ENCODE results near the gene SRGAP3.
A peak's percentile ranks its signal among the peaks of the same experiment; 100 is the strongest.

The SRGAP3 gene

GRCh38 chr3:9036404-9037131 lies 212.9 kb downstream of the SRGAP3 start:
- TF ChIP-seq ZBTB7A (IDR thresholded peaks at IDR 0.05; ENCODE audit: low read depth) (no peak), TEAD4 (IDR thresholded peaks at IDR 0.05) (no peak), EP300 (IDR thresholded peaks at IDR 0.05; ENCODE audit: borderline replicate concordance) (no peak), RAD21 (IDR thresholded peaks at IDR 0.05; ENCODE audit: low read depth) (no peak), TAF1 (IDR thresholded peaks at IDR 0.05; ENCODE audit: low read depth) (no peak), FOXM1 (IDR thresholded peaks at IDR 0.05; ENCODE audit: borderline replicate concordance, low read depth) (no peak)
- TF ChIP-seq, protein P1, sequence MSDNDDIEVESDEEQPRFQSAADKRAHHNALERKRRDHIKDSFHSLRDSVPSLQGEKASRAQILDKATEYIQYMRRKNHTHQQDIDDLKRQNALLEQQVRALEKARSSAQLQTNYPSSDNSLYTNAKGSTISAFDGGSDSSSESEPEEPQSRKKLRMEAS (IDR thresholded peaks at IDR 0.05): no peak

DNA sequence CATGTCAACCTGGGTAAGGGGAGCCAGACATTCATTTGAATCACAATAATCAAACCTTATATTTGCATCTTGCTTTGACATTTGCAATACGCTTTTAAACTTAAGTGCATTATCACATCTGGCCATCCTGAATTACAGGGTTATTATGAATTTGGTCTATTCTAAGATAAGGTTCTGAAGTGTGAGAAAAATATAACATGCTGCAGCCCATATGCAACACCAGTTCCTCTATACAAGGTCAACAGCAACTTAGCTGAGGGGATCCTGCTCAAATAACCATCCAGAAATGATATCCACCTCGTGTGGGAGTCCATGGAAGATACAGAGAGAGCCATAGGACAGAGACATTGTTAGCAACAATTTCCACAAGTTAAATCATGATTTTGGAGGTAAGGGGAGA lies 213.5 kb downstream of the SRGAP3 start:
- no peak for TF ChIP-seq EGR1 (IDR thresholded peaks at IDR 0.05)
- no peak for TF ChIP-seq RAD21 (IDR thresholded peaks at IDR 0.05; ENCODE audit: low read depth)
- TF ChIP-seq CEBPB (IDR thresholded peaks at IDR 0.05): no peak
- no peak for TF ChIP-seq FOXM1 (IDR thresholded peaks at IDR 0.05; ENCODE audit: borderline replicate concordance, low read depth)
- TF ChIP-seq REST (IDR thresholded peaks at IDR 0.05; ENCODE audit: low read depth): no peak
- TF ChIP-seq YY1 (IDR thresholded peaks at IDR 0.05; ENCODE audit: low read depth): no peak
- TF ChIP-seq EP300 (IDR thresholded peaks at IDR 0.05; ENCODE audit: borderline replicate concordance): no peak
- TF ChIP-seq, protein P1 (IDR thresholded peaks at IDR 0.05): no peak
- no peak for TF ChIP-seq CREB1 (IDR thresholded peaks at IDR 0.05; ENCODE audit: low read depth)
- TF ChIP-seq, protein P2, sequence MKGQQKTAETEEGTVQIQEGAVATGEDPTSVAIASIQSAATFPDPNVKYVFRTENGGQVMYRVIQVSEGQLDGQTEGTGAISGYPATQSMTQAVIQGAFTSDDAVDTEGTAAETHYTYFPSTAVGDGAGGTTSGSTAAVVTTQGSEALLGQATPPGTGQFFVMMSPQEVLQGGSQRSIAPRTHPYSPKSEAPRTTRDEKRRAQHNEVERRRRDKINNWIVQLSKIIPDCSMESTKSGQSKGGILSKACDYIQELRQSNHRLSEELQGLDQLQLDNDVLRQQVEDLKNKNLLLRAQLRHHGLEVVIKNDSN (IDR thresholded peaks at IDR 0.05): no peak
- TF ChIP-seq TAF1 (IDR thresholded peaks at IDR 0.05; ENCODE audit: low read depth): no peak
- TF ChIP-seq TEAD4 (IDR thresholded peaks at IDR 0.05): no peak
- no peak for TF ChIP-seq ZBTB7A (IDR thresholded peaks at IDR 0.05; ENCODE audit: low read depth)
- no peak for TF ChIP-seq TCF12 (IDR thresholded peaks at IDR 0.05; ENCODE audit: low read depth)
- TF ChIP-seq NFIC (IDR thresholded peaks at IDR 0.05): no peak

DNA sequence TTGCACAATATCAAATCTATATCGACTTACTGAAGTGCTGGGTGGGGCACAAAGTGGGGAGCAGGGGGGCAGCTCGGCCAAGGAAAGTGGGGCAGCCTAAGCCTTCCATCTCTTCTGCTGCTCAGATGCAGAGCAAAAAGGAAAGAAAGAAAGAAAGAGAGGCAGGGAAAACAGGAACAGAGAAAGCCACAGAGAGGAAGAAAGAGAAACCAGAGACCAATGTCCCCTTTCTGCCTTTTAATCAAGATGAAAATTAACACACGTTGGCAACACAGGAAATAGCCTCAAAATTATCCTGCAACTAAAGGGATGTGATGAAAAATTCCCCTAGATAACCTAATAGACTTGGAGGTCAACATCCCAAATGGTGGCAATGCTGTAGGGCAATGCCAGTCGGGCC lies 214.0 kb downstream of the SRGAP3 start:
- TF ChIP-seq, protein P1 (IDR thresholded peaks at IDR 0.05): no peak
- TF ChIP-seq NFIC (IDR thresholded peaks at IDR 0.05) (no peak), TEAD4 (IDR thresholded peaks at IDR 0.05) (no peak), FOXM1 (IDR thresholded peaks at IDR 0.05; ENCODE audit: borderline replicate concordance, low read depth) (no peak), EP300 (IDR thresholded peaks at IDR 0.05; ENCODE audit: borderline replicate concordance) (no peak), CREB1 (IDR thresholded peaks at IDR 0.05; ENCODE audit: low read depth) (no peak), CEBPB (IDR thresholded peaks at IDR 0.05) (no peak), ZBTB7A (IDR thresholded peaks at IDR 0.05; ENCODE audit: low read depth) (no peak), REST (IDR thresholded peaks at IDR 0.05; ENCODE audit: low read depth) (no peak), YY1 (IDR thresholded peaks at IDR 0.05; ENCODE audit: low read depth) (no peak), TCF12 (IDR thresholded peaks at IDR 0.05; ENCODE audit: low read depth) (no peak), EGR1 (IDR thresholded peaks at IDR 0.05) (no peak), TAF1 (IDR thresholded peaks at IDR 0.05; ENCODE audit: low read depth) (no peak), RAD21 (IDR thresholded peaks at IDR 0.05; ENCODE audit: low read depth) (no peak)
- TF ChIP-seq, protein P2 (IDR thresholded peaks at IDR 0.05): no peak

DNA sequence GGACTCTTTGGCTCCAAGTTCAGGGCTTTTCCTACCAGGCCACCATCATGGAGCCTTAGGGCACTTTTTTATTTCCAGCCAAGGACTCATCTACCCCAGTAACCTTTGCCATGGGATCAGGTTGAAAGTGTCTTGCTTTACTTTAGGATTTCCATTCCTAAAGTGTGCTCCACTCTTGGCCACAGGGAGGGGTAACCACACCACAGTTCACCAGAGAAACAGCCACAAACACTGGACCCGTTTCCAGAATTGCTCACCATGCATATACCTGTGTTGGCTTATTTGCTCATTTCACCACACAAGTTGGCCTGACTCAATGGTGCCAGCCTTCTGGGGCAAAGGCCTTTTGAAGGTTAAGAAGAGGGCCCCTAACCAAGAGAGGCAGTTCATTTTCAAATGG lies 215.6 kb downstream of the SRGAP3 start:
- TF ChIP-seq TAF1 (IDR thresholded peaks at IDR 0.05; ENCODE audit: low read depth) (no peak), RAD21 (IDR thresholded peaks at IDR 0.05; ENCODE audit: low read depth) (peak; percentile 30; the same call in 1 of the 2 replicates), FOXM1 (IDR thresholded peaks at IDR 0.05; ENCODE audit: borderline replicate concordance, low read depth) (no peak), CREB1 (IDR thresholded peaks at IDR 0.05; ENCODE audit: low read depth) (no peak)

DNA sequence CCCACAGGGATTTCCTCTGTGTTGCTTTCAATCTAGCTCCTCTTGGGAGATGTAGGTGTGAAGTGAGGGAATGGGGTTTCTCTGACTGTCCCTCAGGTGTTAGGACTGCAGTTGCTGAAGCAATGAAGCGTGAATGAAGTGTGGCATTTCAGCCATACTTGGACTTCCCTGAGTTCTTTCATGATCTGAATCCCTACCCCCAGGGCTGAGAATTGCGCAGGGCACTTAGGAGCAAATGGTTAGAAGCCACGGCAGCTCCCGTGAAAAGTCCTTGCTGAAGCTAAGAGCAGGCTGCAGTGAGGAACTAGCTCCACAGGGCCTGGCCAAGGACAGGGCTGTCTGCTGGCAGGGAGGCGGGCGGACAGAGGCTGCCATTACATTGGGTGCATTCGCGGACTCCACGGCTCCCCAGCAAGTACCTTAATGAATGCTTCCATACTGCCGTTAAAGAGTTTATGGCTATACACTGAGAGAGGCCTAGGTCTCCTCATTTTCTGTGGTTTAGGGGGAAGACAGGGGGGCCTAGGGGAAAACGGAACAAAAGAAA lies 217.1 kb downstream of the SRGAP3 start:
- TF ChIP-seq NFIC (IDR thresholded peaks at IDR 0.05) (no peak), REST (IDR thresholded peaks at IDR 0.05; ENCODE audit: low read depth) (no peak)
- TF ChIP-seq, protein P2 (IDR thresholded peaks at IDR 0.05): no peak
- TF ChIP-seq, protein P1 (IDR thresholded peaks at IDR 0.05): no peak
